Stimulated activated CD8-positive, alpha-beta memory T cell treated with anti-CD3 and anti-CD28 coated beads, Interleukin-7, amount 100 ng/mL, for 1 hour (primary cell): ENCODE results near the gene CGNL1.

Experiments
- DNase-seq, 2 donors: peaks; one replicate each; pipeline ENCODE4 v3.0.0-alpha.2; 2020; ENCODE audit warnings: low read depth in 2 of 2

Gene CGNL1

GRCh38 chr15:57596978-57597377, 220.7 kb downstream of the CGNL1 start:
- DNase-seq = no peak

DNA sequence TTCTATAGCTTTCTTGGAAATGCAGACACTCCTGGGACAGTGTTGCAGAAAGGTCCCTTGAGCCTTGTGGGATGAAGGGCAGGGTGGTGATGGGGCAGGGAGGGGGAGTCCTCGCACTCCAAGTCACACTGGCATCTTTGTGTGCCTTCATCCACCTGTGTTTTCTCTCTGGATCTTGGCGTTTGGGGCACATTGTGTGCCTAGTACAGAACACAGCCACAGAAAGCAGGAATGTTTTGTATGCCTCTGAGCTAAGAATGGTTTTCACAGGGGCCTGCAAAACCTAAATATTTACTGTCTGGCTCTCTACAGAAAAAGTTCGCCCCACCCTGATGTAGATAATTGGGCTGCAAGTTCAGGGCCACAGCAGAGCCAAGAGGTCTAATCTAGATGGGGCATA, 221.1 kb downstream of the CGNL1 start:
- no peak for DNase-seq

GRCh38 chr15:57598346-57598745, 222.0 kb downstream of the CGNL1 start:
- DNase-seq = no peak

- DNase-seq = no peak
Measured at GRCh38 chr15:57599296-57599810, 223.0 kb downstream of the CGNL1 start.

- no peak for DNase-seq
Measured at GRCh38 chr15:57600197-57600596, 223.9 kb downstream of the CGNL1 start.
